Measurements from ENCODE around the gene PTPRG. TPM values are rescaled to one million over a fixed set of nuclear protein-coding genes. Genes with fewer than 3 reads are reported as not detected.

Gene PTPRG
- total and polyA plus RNA-seq, 2 donors (not counting 3 experiments of a cell fraction or from before 2014, with no cell fraction given) = 8.9 to 39.1 TPM

GRCh38 chr3:62013951-62014350 is 452.6 kb downstream of the PTPRG start:
- H4K20me1 ChIP-seq (replicated peaks; ENCODE audit: control insufficient read depth, extremely low read depth, insufficient read depth, low read length) = no peaks in the 10 kb centered on the region
- no peak overlapping the region for H3K9ac ChIP-seq (replicated peaks; ENCODE audit: extremely low read depth, insufficient read depth, low read length)
- H2AFZ ChIP-seq (ENCODE audit: low read depth, low read length) = no peak overlapping the region
- no peaks in the 10 kb centered on the region for H3K27me3 ChIP-seq (ENCODE audit: control insufficient read depth in 2 of 2, insufficient read depth in 2 of 2, low read length in 2 of 2)
- ChIA-PET CTCF (interaction anchor here (0.7 to 1.2 kb wide), 2 partner anchors 13 to 37 kb away, joined by 3 to 4 read pairs; no protein-coding TSS in a partner anchor), POLR2A (no interaction called here)
- no peaks in the 10 kb centered on the region for H3K79me2 ChIP-seq (ENCODE audit: control insufficient read depth, insufficient read depth, low read length)
- FAIRE-seq = no peak
- no peaks in the 10 kb centered on the region for H3K9me3 ChIP-seq (replicated peaks; ENCODE audit: control insufficient read depth, insufficient read depth, low read length)
- no peak for DNase-seq (ENCODE audit: low read depth, low spot score)
- H3K4me3 ChIP-seq (replicated peaks in 1 of 3; ENCODE audit: insufficient read depth in 1 of 3, low read depth in 1 of 3, low read length in 3 of 3) = no peak overlapping the region
- BruUV-seq (replicated peaks) = no TSS peak
- H3K27ac ChIP-seq (ENCODE audit: insufficient read depth, low read depth, low read length) = no peak overlapping the region
- intact Hi-C loops (cut with micrococcal nuclease) (no loop called here), dilution Hi-C loops (cut with MboI; ENCODE audit: extremely low pct_ligation_motif_present, low sequenced_read_pairs) (no loop called here)
- no peaks in the 10 kb centered on the region for H3K4me1 ChIP-seq (ENCODE audit: control insufficient read depth, extremely low read depth, insufficient read depth, low read length)
- H3K4me2 ChIP-seq (ENCODE audit: insufficient read depth, low read length) = no peak overlapping the region
- H3K9me1 ChIP-seq (replicated peaks; ENCODE audit: control insufficient read depth, extremely low read depth, insufficient read depth, low read length) = no peaks in the 10 kb centered on the region
- TF ChIP-seq MYC (IDR thresholded peaks at IDR 0.05; ENCODE audit: low read depth, low read length) (no peak), MAX (IDR thresholded peaks at IDR 0.05; ENCODE audit: insufficient read depth, insufficient read length) (no peak), POLR2AphosphoS5 (IDR thresholded peaks at IDR 0.05; ENCODE audit: insufficient read depth, low read depth, low read length) (no peak), EZH2 (IDR thresholded peaks at IDR 0.05; ENCODE audit: borderline replicate concordance, low read depth, low read length, severe bottlenecking) (no peak), FOS (IDR thresholded peaks at IDR 0.05; ENCODE audit: borderline replicate concordance, insufficient read depth, low read length) (no peak), CTCF (IDR thresholded peaks at IDR 0.05; ENCODE audit: extremely low read depth in 1 of 2, insufficient read depth in 1 of 2, low read depth in 1 of 2, low read length in 2 of 2) (no peak), JUN (IDR thresholded peaks at IDR 0.05; ENCODE audit: borderline replicate concordance, insufficient read depth, insufficient read length, low read depth) (no peak), POLR2A (IDR thresholded peaks at IDR 0.05; ENCODE audit: low read depth, low read length) (no peak), GATA2 (IDR thresholded peaks at IDR 0.05; ENCODE audit: insufficient read depth, insufficient read length, low read depth, low read length) (no peak)
- H3K36me3 ChIP-seq (ENCODE audit: control insufficient read depth in 2 of 2, extremely low read depth in 1 of 2, insufficient read depth in 2 of 2, low read length in 2 of 2) = no peaks in the 10 kb centered on the region
